ENCODE measurements around the gene SOHLH2. TPM values are rescaled to one million over a fixed set of nuclear protein-coding genes. Genes with fewer than 3 reads are reported as not detected.
A peak's percentile ranks its signal among the peaks of the same experiment; 100 is the strongest.

Gene SOHLH2
- polyA plus RNA-seq, 1 experiment, result 0.05 TPM

- POLR2A ChIA-PET, result no interaction called here
- Histone ChIP-seq H3K4me3 (ENCODE audit: low read depth, low read length) (no peak overlapping the region), H3K27me3 (ENCODE audit: control insufficient read depth, insufficient read depth, low read length) (no peaks in the 10 kb centered on the region), H3K36me3 (ENCODE audit: control insufficient read depth, insufficient read depth, low read length) (no peaks in the 10 kb centered on the region)
- TF ChIP-seq CTCF (IDR thresholded peaks at IDR 0.05; ENCODE audit: insufficient read depth, low read depth, low read length), result no peak
- CTCF ChIA-PET, result interaction anchor here (1.0 kb wide), 1 partner anchor 13 kb away, joined by 3 read pairs; no protein-coding TSS in a partner anchor
- peak; percentile 27 for DNase-seq (ENCODE audit: low read depth)
Observed at GRCh38 chr13:36148446-36148845, 65.9 kb downstream of the SOHLH2 start.

- CTCF ChIA-PET, result no interaction called here
- DNase-seq (ENCODE audit: low read depth), result no peak
- POLR2A ChIA-PET, result no interaction called here
Observed at GRCh38 chr13:36147330-36147729, 67.0 kb downstream of the SOHLH2 start.

GRCh38 chr13:36146511-36147269 lies 67.7 kb downstream of the SOHLH2 start:
- no peak for DNase-seq (ENCODE audit: low read depth)
- CTCF ChIA-PET, result interaction anchor here (0.6 kb wide), 1 partner anchor 199 kb away, joined by 5 read pairs; no protein-coding TSS in a partner anchor
- POLR2A ChIA-PET, result no interaction called here
- Histone ChIP-seq H3K27me3 (ENCODE audit: control insufficient read depth, insufficient read depth, low read length) (no peaks in the 10 kb centered on the region), H3K4me3 (ENCODE audit: low read depth, low read length) (no peak overlapping the region), H3K36me3 (ENCODE audit: control insufficient read depth, insufficient read depth, low read length) (no peaks in the 10 kb centered on the region)
- no peak for TF ChIP-seq CTCF (IDR thresholded peaks at IDR 0.05; ENCODE audit: insufficient read depth, low read depth, low read length)

More at GRCh38 chr13:36147330-36147729, 67.0 kb downstream of the SOHLH2 start:
- Histone ChIP-seq H3K36me3 (ENCODE audit: control insufficient read depth, insufficient read depth, low read length) (no peaks in the 10 kb centered on the region), H3K4me3 (ENCODE audit: low read depth, low read length) (no peak overlapping the region), H3K27me3 (ENCODE audit: control insufficient read depth, insufficient read depth, low read length) (no peaks in the 10 kb centered on the region)
- no peak for TF ChIP-seq CTCF (IDR thresholded peaks at IDR 0.05; ENCODE audit: insufficient read depth, low read depth, low read length)

- DNase-seq (ENCODE audit: low read depth), result no peak
- ChIA-PET CTCF (no interaction called here), POLR2A (no interaction called here)
- Histone ChIP-seq H3K36me3 (ENCODE audit: control insufficient read depth, insufficient read depth, low read length) (no peaks in the 10 kb centered on the region), H3K27me3 (ENCODE audit: control insufficient read depth, insufficient read depth, low read length) (no peaks in the 10 kb centered on the region), H3K4me3 (ENCODE audit: low read depth, low read length) (no peak overlapping the region)
- TF ChIP-seq CTCF (IDR thresholded peaks at IDR 0.05; ENCODE audit: insufficient read depth, low read depth, low read length), result no peak
Observed at GRCh38 chr13:36143738-36144137, 70.6 kb downstream of the SOHLH2 start.

DNA sequence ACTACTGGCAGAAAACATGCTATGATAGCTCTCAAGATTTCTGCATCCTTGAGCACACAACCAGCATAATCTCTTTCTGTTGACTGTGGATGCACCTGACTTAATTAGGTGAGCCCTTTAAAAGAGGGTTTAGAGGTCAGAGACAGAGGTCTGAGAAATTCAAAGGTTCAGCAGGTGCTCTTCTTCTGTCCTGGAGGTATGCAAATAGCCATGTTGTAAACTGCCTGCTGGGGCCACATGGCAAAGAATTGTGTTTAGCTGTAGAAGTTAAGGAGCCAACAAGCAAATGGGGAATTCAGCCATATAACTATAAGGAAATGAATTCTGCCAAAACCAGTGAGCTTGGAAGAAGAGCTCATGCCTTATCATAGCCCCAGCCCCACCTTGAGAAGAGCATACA lies 71.6 kb downstream of the SOHLH2 start:
- no peak for TF ChIP-seq CTCF (IDR thresholded peaks at IDR 0.05; ENCODE audit: insufficient read depth, low read depth, low read length)
- CTCF ChIA-PET, result no interaction called here
- H3K4me3 ChIP-seq (ENCODE audit: low read depth, low read length), result no peak overlapping the region
- DNase-seq (ENCODE audit: low read depth), result no peak
- POLR2A ChIA-PET, result no interaction called here
- no peaks in the 10 kb centered on the region for H3K36me3 ChIP-seq (ENCODE audit: control insufficient read depth, insufficient read depth, low read length)
- no peaks in the 10 kb centered on the region for H3K27me3 ChIP-seq (ENCODE audit: control insufficient read depth, insufficient read depth, low read length)
